GM12874 (cell line): ENCODE results near the gene PATL1.

Experiments
- CTCF ChIP-seq: IDR thresholded peaks from 2 replicates; pipeline ENCODE4 v1.5.1; 2011; ENCODE audit warnings: low read depth, mild to moderate bottlenecking, control low read depth, low read length, moderate library complexity; ENCODE audit not compliant: insufficient read depth

PATL1 gene

GRCh38 chr11:59598961-59599360 is 69.9 kb downstream of the PATL1 start:
- TF ChIP-seq CTCF: no peak
